ENCODE measurements around the gene COL21A1. TPM values are rescaled to one million over a fixed set of nuclear protein-coding genes. Genes with fewer than 3 reads are reported as not detected.

The COL21A1 gene
- total RNA-seq, 2 experiments from 2014 or later: not detected

DNA sequence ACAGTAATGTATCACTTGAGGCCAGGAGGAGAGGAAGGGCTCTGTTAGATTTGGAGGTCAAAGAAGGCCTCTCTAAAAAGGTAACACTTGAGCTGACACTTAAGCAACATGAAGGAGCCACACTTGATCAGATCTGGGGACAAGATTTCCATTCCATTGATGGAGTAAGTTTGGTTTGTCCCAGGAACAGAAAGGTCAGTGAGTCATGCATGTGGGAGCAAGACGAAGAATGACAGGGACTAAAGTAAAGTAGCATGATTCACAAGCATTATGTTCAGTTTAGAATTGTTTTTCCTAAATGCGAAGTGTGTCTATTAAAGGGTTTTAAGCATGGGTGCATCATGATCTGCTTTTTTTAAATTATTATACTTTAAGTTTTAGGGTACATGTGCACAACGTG is 47.4 kb downstream of the COL21A1 start:
- DNase-seq (no peak), ATAC-seq (ENCODE audit: poor library complexity) (no peak)
- Mint-ChIP-seq H3K4me1 (ENCODE audit: low read depth) (no peaks in the 10 kb centered on the region), H3K4me3 (no peak overlapping the region), H3K27me3 (no peaks in the 10 kb centered on the region), H3K27ac (no peak overlapping the region), H3K36me3 (ENCODE audit: low read depth) (no peaks in the 10 kb centered on the region), H3K9me3 (peaks cover 2% of the 10 kb centered on the region)
- no peak for TF ChIP-seq CTCF (IDR thresholded peaks at IDR 0.05)
- POLR2A ChIA-PET: no interaction called here
- CTCF ChIA-PET: no interaction called here
- no peaks in the 10 kb centered on the region for H3K4me1 ChIP-seq (ENCODE audit: insufficient read depth, low read length)
- H3K27me3 ChIP-seq (ENCODE audit: control insufficient read depth in 1 of 2, insufficient read depth in 2 of 2, low read length in 2 of 2): no peaks in the 10 kb centered on the region
- H3K9me3 ChIP-seq (ENCODE audit: control insufficient read depth in 1 of 2, insufficient read depth in 1 of 2, low read length in 2 of 2): peaks cover 0 to 6% of the 10 kb centered on the region in 2 experiments
- no peak overlapping the region for H3K4me3 ChIP-seq (ENCODE audit: low read length)
- intact Hi-C loops (cut with DNase I, micrococcal nuclease): no loop called here
- no peak overlapping the region for H3K27ac ChIP-seq (ENCODE audit: low read depth in 1 of 2, low read length in 2 of 2)
- no peaks in the 10 kb centered on the region for H3K36me3 ChIP-seq (ENCODE audit: insufficient read depth, low read length)

DNA sequence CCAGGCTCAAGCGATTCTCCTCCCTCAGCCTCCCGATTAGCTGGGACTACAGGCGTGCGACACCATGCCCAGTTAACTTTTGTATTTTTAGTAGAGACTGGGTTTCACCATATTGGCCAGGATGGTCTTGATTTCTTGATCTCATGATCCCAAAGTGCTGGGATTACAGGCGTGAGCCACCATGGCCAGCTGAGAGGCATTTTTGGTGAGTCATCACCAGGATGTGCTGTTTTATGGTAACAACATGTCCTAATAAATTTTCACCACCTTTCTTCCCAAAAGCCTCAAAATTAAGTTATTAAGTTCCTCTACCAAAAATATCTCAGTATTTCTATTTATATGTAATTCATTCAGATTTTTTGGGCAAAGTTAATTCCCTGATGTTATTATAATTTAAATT is 53.5 kb downstream of the COL21A1 start:
- H3K36me3 ChIP-seq (ENCODE audit: insufficient read depth, low read length): no peaks in the 10 kb centered on the region
- TF ChIP-seq CTCF (IDR thresholded peaks at IDR 0.05): no peak
- ChIA-PET CTCF (no interaction called here), POLR2A (no interaction called here)
- peaks cover 12% of the 10 kb centered on the region for H3K9me3 Mint-ChIP-seq
- no peaks in the 10 kb centered on the region for H3K4me1 ChIP-seq (ENCODE audit: insufficient read depth, low read length)
- intact Hi-C loops (cut with DNase I, micrococcal nuclease): no loop called here
- H3K36me3 Mint-ChIP-seq (ENCODE audit: low read depth): no peaks in the 10 kb centered on the region
- no peaks in the 10 kb centered on the region for H3K9me3 ChIP-seq (ENCODE audit: control insufficient read depth in 1 of 2, insufficient read depth in 1 of 2, low read length in 2 of 2)
- no peak overlapping the region for H3K4me3 Mint-ChIP-seq
- DNase-seq (no peak), ATAC-seq (ENCODE audit: poor library complexity) (no peak)
- no peaks in the 10 kb centered on the region for H3K4me1 Mint-ChIP-seq (ENCODE audit: low read depth)
- no peaks in the 10 kb centered on the region for H3K27me3 Mint-ChIP-seq
- H3K4me3 ChIP-seq (ENCODE audit: low read length): no peak overlapping the region
- no peaks in the 10 kb centered on the region for H3K27me3 ChIP-seq (ENCODE audit: control insufficient read depth in 1 of 2, insufficient read depth in 2 of 2, low read length in 2 of 2)
- H3K27ac Mint-ChIP-seq: no peak overlapping the region
- H3K27ac ChIP-seq (ENCODE audit: low read depth in 1 of 2, low read length in 2 of 2): no peak overlapping the region

GRCh38 chr6:56188429-56188828 is 59.0 kb downstream of the COL21A1 start:
- no peak overlapping the region for H3K4me3 Mint-ChIP-seq
- DNase-seq: no peak
- ATAC-seq (ENCODE audit: poor library complexity): no peak
- intact Hi-C loops (cut with DNase I, micrococcal nuclease): no loop called here
- POLR2A ChIA-PET: no interaction called here
- no peak overlapping the region for H3K27ac Mint-ChIP-seq
- no peaks in the 10 kb centered on the region for H3K4me1 Mint-ChIP-seq (ENCODE audit: low read depth)
- CTCF ChIA-PET: no interaction called here
- TF ChIP-seq CTCF (IDR thresholded peaks at IDR 0.05): no peak
- H3K9me3 Mint-ChIP-seq: peaks cover 12% of the 10 kb centered on the region
- no peaks in the 10 kb centered on the region for H3K36me3 Mint-ChIP-seq (ENCODE audit: low read depth)
- Histone ChIP-seq H3K27ac (ENCODE audit: low read depth in 1 of 2, low read length in 2 of 2) (no peak overlapping the region), H3K9me3 (ENCODE audit: control insufficient read depth in 1 of 2, insufficient read depth in 1 of 2, low read length in 2 of 2) (peaks cover 0 to 5% of the 10 kb centered on the region in 2 experiments), H3K36me3 (ENCODE audit: insufficient read depth, low read length) (no peaks in the 10 kb centered on the region), H3K27me3 (ENCODE audit: control insufficient read depth in 1 of 2, insufficient read depth in 2 of 2, low read length in 2 of 2) (no peaks in the 10 kb centered on the region), H3K4me3 (ENCODE audit: low read length) (no peak overlapping the region), H3K4me1 (ENCODE audit: insufficient read depth, low read length) (no peaks in the 10 kb centered on the region)
- H3K27me3 Mint-ChIP-seq: no peaks in the 10 kb centered on the region
